H1 (cell line): ENCODE data around the gene CELSR1. TPM values are rescaled to one million over a fixed set of nuclear protein-coding genes. Genes with fewer than 3 reads are reported as not detected.

ENCODE experiments used
- CTCF ChIA-PET: fragments of 300-600 bp; sonication (Branson Sonifier 250); formaldehyde crosslinking; loops from one replicate; lab custom pipeline; 2021; ENCODE audit not compliant: partially characterized antibody; lab: Charles Lee
- POLR2A ChIA-PET: fragments of 300-600 bp; sonication (Branson Sonifier 250); formaldehyde crosslinking; loops from one replicate; lab custom pipeline; 2021; ENCODE audit warnings: inconsistent platforms; ENCODE audit not compliant: partially characterized antibody; lab: Charles Lee
- DNase-seq, 2 experiments: peaks; one replicate each; pipeline versions ENCODE4 v3.0.0 to v3.0.0-alpha.2; 2010 to 2022; ENCODE audit warnings: low spot score in 2 of 2, low read depth in 1 of 2, mixed read lengths in 1 of 2
- FAIRE-seq: peaks from 2 replicates; lab custom pipeline; 2011; peaks lifted over from hg19 to GRCh38; lab: Jason Lieb, UNC
- H2AFZ ChIP-seq: 2 replicates; pipeline ENCODE4 v1.8.1; 2012; ENCODE audit warnings: low read length, inconsistent platforms
- H2AK5ac ChIP-seq: 2 replicates; pipeline ENCODE4 v1.6.1; 2013; ENCODE audit warnings: low read depth, low read length
- H2BK120ac ChIP-seq: replicated peaks from 2 replicates; pipeline ENCODE3; 2013; ENCODE audit warnings: low read depth, low read length, inconsistent platforms
- H2BK12ac ChIP-seq: 2 replicates; pipeline ENCODE4 v1.6.1; 2013; ENCODE audit warnings: low read depth, low read length
- H2BK15ac ChIP-seq: 2 replicates; pipeline ENCODE4 v1.6.1; 2013; ENCODE audit warnings: low read length
- H2BK20ac ChIP-seq: 2 replicates; pipeline ENCODE4 v1.6.1; 2013; ENCODE audit warnings: low read length
- H2BK5ac ChIP-seq: 2 replicates; pipeline ENCODE4 v1.6.1; 2013; ENCODE audit warnings: low read depth, low read length
- H3K14ac ChIP-seq: 2 replicates; pipeline ENCODE4 v1.6.1; 2013; ENCODE audit warnings: inconsistent platforms; ENCODE audit not compliant: insufficient read length
- H3K18ac ChIP-seq: 2 replicates; pipeline ENCODE4 v1.6.1; 2013; ENCODE audit warnings: low read length; ENCODE audit errors: extremely low read depth
- H3K23ac ChIP-seq: 2 replicates; pipeline ENCODE4 v1.6.1; 2013; ENCODE audit warnings: inconsistent platforms; ENCODE audit not compliant: insufficient read length
- H3K23me2 ChIP-seq: 2 replicates; pipeline ENCODE4 v1.6.1; 2013; ENCODE audit warnings: low read depth, low read length
- H3K27ac ChIP-seq: 2 replicates; pipeline ENCODE4 v1.6.1; 2011; ENCODE audit warnings: low read depth, low read length, inconsistent platforms
- H3K27me3 ChIP-seq, 4 experiments: replicated peaks in 1 of 4; 1 replicate in 1 of 4; 2 replicates in 3 of 4; pipeline versions ENCODE4 v1.6.1 to v1.8.1; 2011 to 2013; ENCODE audit warnings: low read length in 3 of 4, mild to moderate bottlenecking in 3 of 4, inconsistent platforms in 2 of 4, mixed read lengths in 2 of 4, moderate library complexity in 1 of 4; ENCODE audit not compliant: control insufficient read depth in 3 of 4, insufficient read depth in 3 of 4; ENCODE audit errors: extremely low read depth in 1 of 4
- H3K36me3 ChIP-seq, 4 experiments: 2 replicates each; pipeline versions ENCODE4 v1.6.1 to v1.8.1; 2011 to 2013; ENCODE audit warnings: mild to moderate bottlenecking in 4 of 4, low read length in 3 of 4, moderate library complexity in 2 of 4, control low read depth in 1 of 4, inconsistent platforms in 1 of 4; ENCODE audit not compliant: insufficient read depth in 4 of 4, control insufficient read depth in 2 of 4
- H3K4ac ChIP-seq: replicated peaks from 2 replicates; pipeline ENCODE3; 2013; ENCODE audit warnings: low read length, low read depth, mixed read lengths, inconsistent platforms; ENCODE audit not compliant: insufficient read length
- H3K4me1 ChIP-seq, 4 experiments: replicated peaks in 1 of 4; 1 replicate in 1 of 4; 2 replicates in 3 of 4; pipeline versions ENCODE4 v1.6.1 to v1.8.1; 2011 to 2013; ENCODE audit warnings: low read length in 3 of 4, inconsistent platforms in 2 of 4, mixed read lengths in 1 of 4; ENCODE audit not compliant: insufficient read depth in 4 of 4, control insufficient read depth in 3 of 4
- H3K4me2 ChIP-seq, 2 experiments: 2 replicates each; pipeline versions ENCODE4 v1.6.1 to v1.8.1; 2011 to 2013; ENCODE audit warnings: low read depth in 2 of 2, low read length in 2 of 2, control low read depth in 1 of 2, inconsistent platforms in 1 of 2, mild to moderate bottlenecking in 1 of 2; ENCODE audit not compliant: insufficient read depth in 1 of 2
- H3K4me3 ChIP-seq, 4 experiments: fragments of 200-600, 300-600 bp in 1 of 4; sonication (generic), shearing (Covaris generic), sonication (Bioruptor Twin) in 1 of 4; 2 replicates each; pipeline versions ENCODE4 v1.5.1 to v1.8.1; 2011 to 2016; ENCODE audit warnings: low read length in 4 of 4, low read depth in 3 of 4, control low read depth in 2 of 4, inconsistent platforms in 2 of 4, mild to moderate bottlenecking in 2 of 4, mixed read lengths in 1 of 4, moderate library complexity in 1 of 4; ENCODE audit not compliant: insufficient read depth in 2 of 4; ENCODE audit errors: extremely low read depth in 1 of 4
- H3K56ac ChIP-seq: replicated peaks from 2 replicates; pipeline ENCODE3; 2013; ENCODE audit warnings: low read depth, mild to moderate bottlenecking, mixed read lengths, low read length, inconsistent platforms; ENCODE audit not compliant: insufficient read length
- H3K79me1 ChIP-seq: 2 replicates; pipeline ENCODE4 v1.6.1; 2013; ENCODE audit warnings: low read depth, low read length, control low read depth
- H3K79me2 ChIP-seq, 2 experiments: 2 replicates each; pipeline versions ENCODE4 v1.6.1 to v1.8.1; 2012 to 2013; ENCODE audit warnings: low read length in 2 of 2, mild to moderate bottlenecking in 2 of 2, inconsistent platforms in 1 of 2; ENCODE audit not compliant: insufficient read depth in 2 of 2, control insufficient read depth in 1 of 2
- H3K9ac ChIP-seq, 4 experiments: replicated peaks in 1 of 4; 1 replicate in 1 of 4; 2 replicates in 3 of 4; pipeline versions ENCODE4 v1.6.1 to v1.8.1; 2011 to 2013; ENCODE audit warnings: low read depth in 3 of 4, low read length in 3 of 4, control low read depth in 2 of 4, mild to moderate bottlenecking in 2 of 4, moderate library complexity in 2 of 4, inconsistent platforms in 1 of 4; ENCODE audit errors: extremely low read depth in 1 of 4
- H3K9me3 ChIP-seq, 2 experiments: 2 replicates each; pipeline versions ENCODE4 v1.6.1 to v1.8.1; 2012 to 2013; ENCODE audit warnings: mild to moderate bottlenecking in 2 of 2, moderate library complexity in 2 of 2, control low read depth in 1 of 2, inconsistent platforms in 1 of 2, low read depth in 1 of 2, low read length in 1 of 2, mixed read lengths in 1 of 2; ENCODE audit not compliant: insufficient read depth in 2 of 2
- H4K20me1 ChIP-seq, 2 experiments: replicated peaks in 1 of 2; 2 replicates each; pipeline versions ENCODE3 to v1.8.1; 2011 to 2013; ENCODE audit warnings: inconsistent platforms in 2 of 2, low read length in 2 of 2, mild to moderate bottlenecking in 1 of 2; ENCODE audit not compliant: insufficient read depth in 2 of 2, control insufficient read depth in 1 of 2
- H4K5ac ChIP-seq: 2 replicates; pipeline ENCODE4 v1.6.1; 2013; ENCODE audit warnings: low read length, low read depth, mixed read lengths, inconsistent platforms; ENCODE audit not compliant: insufficient read length
- H4K8ac ChIP-seq: 2 replicates; pipeline ENCODE4 v1.8.0; 2013; ENCODE audit warnings: mild to moderate bottlenecking, moderate library complexity, low read length, inconsistent platforms; ENCODE audit not compliant: insufficient read depth; ENCODE audit errors: extremely low read depth
- H4K91ac ChIP-seq: replicated peaks from 2 replicates; pipeline ENCODE3; 2013; ENCODE audit warnings: low read length, mixed read lengths, inconsistent platforms; ENCODE audit not compliant: insufficient read length
- CBX5 ChIP-seq: fragments of 300-800, 300-1000 bp; sonication (generic); IDR thresholded peaks from 2 replicates; pipeline ENCODE4 v1.7.1; 2016; ENCODE audit warnings: antibody characterized with exemption, low read length, low read depth
- CBX8 ChIP-seq: fragments of 300-800, 300-1000 bp; sonication (generic); IDR thresholded peaks from 2 replicates; pipeline ENCODE4 v1.7.1; 2016; ENCODE audit warnings: low read depth, low read length, borderline replicate concordance
- E2F6 ChIP-seq: IDR thresholded peaks from 2 replicates; pipeline ENCODE4 v1.6.1; 2012; ENCODE audit warnings: inconsistent platforms
- HDAC2 ChIP-seq, 2 experiments: fragments of 300-600 bp in 1 of 2; sonication (generic) in 1 of 2; IDR thresholded peaks; 2 replicates each; pipeline ENCODE4 v1.6.1; 2011 to 2012; ENCODE audit warnings: low read depth in 2 of 2, low read length in 2 of 2, mild to moderate bottlenecking in 2 of 2, moderate library complexity in 2 of 2, borderline replicate concordance in 1 of 2, inconsistent platforms in 1 of 2
- KDM4A ChIP-seq: IDR thresholded peaks from one replicate; pipeline ENCODE4 v1.7.1; 2012; ENCODE audit warnings: low read depth, mild to moderate bottlenecking, moderate library complexity, low read length, inconsistent platforms; ENCODE audit not compliant: severe bottlenecking
- RAD21 ChIP-seq, 2 experiments: IDR thresholded peaks in 1 of 2; conservative IDR thresholded peaks in 1 of 2; 2 replicates each; pipeline ENCODE4 v1.6.1; 2011; ENCODE audit warnings: low read depth in 2 of 2, low read length in 2 of 2, improper control_type of control experiment in 1 of 2, inconsistent platforms in 1 of 2, mild to moderate bottlenecking in 1 of 2, moderate library complexity in 1 of 2
- SRF ChIP-seq: IDR thresholded peaks from 2 replicates; pipeline ENCODE4 v1.6.1; 2011; ENCODE audit warnings: mild to moderate bottlenecking, low read depth, low read length, moderate library complexity
- USF2 ChIP-seq: IDR thresholded peaks from 2 replicates; pipeline ENCODE4 v1.6.1; 2011; ENCODE audit warnings: low read length, improper control_type of control experiment
- ZNF274 ChIP-seq: IDR thresholded peaks from 2 replicates; pipeline ENCODE4 v1.7.0; 2012; ENCODE audit warnings: low read length, borderline replicate concordance; ENCODE audit errors: extremely low read depth
- WGBS, 2 experiments: shearing (Covaris generic) in 1 of 2; methylation state at CpG; one replicate each; pipeline versions ENCODE4 v1.1.6 to v1.1.7; 2013 to 2015; ENCODE audit warnings: low lambda C conversion rate in 2 of 2, mixed read lengths in 2 of 2, inconsistent platforms in 1 of 2, low coverage in 1 of 2, missing lambda C conversion rate in 1 of 2; ENCODE audit not compliant: insufficient replicate concordance in 2 of 2, insufficient coverage in 1 of 2, insufficient read length in 1 of 2; ENCODE audit errors: extremely low coverage in 1 of 2, missing lambda C conversion rate in 1 of 2; 5-methylcytosine and 5-hydroxymethylcytosine counted together
- polyA plus RNA-seq, 7 experiments: library from polyadenylated mRNA; depleted of rRNA in 3 of 7; stranded (reverse) in 5 of 7; unstranded in 2 of 7; fragments of >200 nt in 5 of 7; fragments of 200-250 nt in 2 of 7; gene quantifications; 1 replicate in 5 of 7; 2 replicates in 1 of 7; 4 replicates in 1 of 7; pipeline versions ENCODE4 v1.2.1 to v1.2.3, GENCODE V29; 2011 to 2013; ENCODE audit warnings: missing spikeins in 2 of 7, mixed read lengths in 2 of 7
- total RNA-seq: library from RNA; stranded (reverse); fragmentation: NEBNext Ultra II Directional; extraction: Animal tissue kit (Norgen Biotek cat#: 25700); gene quantifications from 2 replicates; pipeline ENCODE4 v1.2.1, GENCODE V29; 2021

Gene CELSR1
- total and polyA plus RNA-seq, 2 of the 8 experiments (the other 6 are each of a cell fraction or from before 2014, with no cell fraction given) = 9.0 to 12.4 TPM

GRCh38 chr22:46351131-46351735 lies 186.2 kb downstream of the CELSR1 start:
- Histone ChIP-seq H4K5ac (no peak overlapping the region), H4K91ac (no peak overlapping the region), H3K18ac (no peak overlapping the region), H3K4me2 (no peak overlapping the region), H2AK5ac (no peak overlapping the region), H2BK15ac (no peak overlapping the region), H3K79me1 (peaks cover 7% of the 10 kb centered on the region), H3K9ac (no peak overlapping the region), H3K4me1 (no peaks in the 10 kb centered on the region), H2AFZ (no peak overlapping the region), H3K56ac (no peak overlapping the region), H4K8ac (peak overlapping the region; percentile 17; the same call in 1 of the 2 replicates), H3K4ac (no peak overlapping the region), H3K27ac (no peak overlapping the region), H3K27me3 (no peaks in the 10 kb centered on the region), H3K9me3 (no peaks in the 10 kb centered on the region), H3K14ac (no peak overlapping the region), H4K20me1 (peaks cover 19 to 33% of the 10 kb centered on the region in 2 experiments), H3K36me3 (peaks cover 25 to 73% (median 68%) of the 10 kb centered on the region in 4 experiments), H3K23me2 (no peaks in the 10 kb centered on the region), H2BK12ac (no peak overlapping the region), H3K23ac (no peak overlapping the region), H3K79me2 (no peaks in the 10 kb centered on the region; a peak in 1 of 4 replicates), H3K4me3 (no peak overlapping the region), H2BK20ac (no peak overlapping the region), H2BK120ac (no peak overlapping the region), H2BK5ac (no peak overlapping the region)
- CTCF ChIA-PET = interaction anchor here (1.6 to 2.3 kb wide), 2 partner anchors 17 to 213 kb away, joined by 6 read pairs; no protein-coding TSS in a partner anchor
- DNase-seq = no peak
- 97% methylated on average over 28 of the region's 28 CpGs; no CpG with 5 or more reads in 1 of the 2 experiments for WGBS, 2 experiments
- POLR2A ChIA-PET = interaction anchor here (1.4 to 2.3 kb wide), 4 partner anchors 7 to 13 kb away, joined by 3 to 9 read pairs (median 5); no protein-coding TSS in a partner anchor
- no peak for FAIRE-seq
- TF ChIP-seq USF2 (no peak), CBX5 (no peak), CBX8 (no peak), RAD21 (IDR thresholded peaks at IDR 0.05 in 1 of 2, conservative IDR thresholded peaks at IDR 0.05 in 1 of 2; ENCODE audit: low read depth in 2 of 2, low read length in 2 of 2) (no peak), KDM4A (no peak), HDAC2 (IDR thresholded peaks at IDR 0.05; ENCODE audit: borderline replicate concordance in 1 of 2, low read depth in 2 of 2, low read length in 2 of 2) (no peak), SRF (no peak), E2F6 (no peak), ZNF274 (no peak)
